Esophagus muscularis mucosa (tissue), 3 donors: ENCODE results near the gene ZC3H18.

ENCODE experiments used
- POLR2A ChIP-seq: fragments of 450-650 bp; IDR thresholded peaks from one replicate; pipeline ENCODE4 v1.6.1; 2017; ENCODE audit warnings: antibody characterized with exemption, moderate library complexity, mild to moderate bottlenecking, low read depth
- TF ChIP-seq, protein P1 (sequence below), 3 experiments: fragments of 200-600 bp in 2 of 3; fragments of 450-650 bp in 1 of 3; sonication (generic) in 2 of 3; IDR thresholded peaks; one replicate each; pipeline ENCODE4 v1.5.1; 2017 to 2019; ENCODE audit warnings: antibody characterized with exemption in 3 of 3, mild to moderate bottlenecking in 2 of 3, moderate library complexity in 1 of 3

DNA sequence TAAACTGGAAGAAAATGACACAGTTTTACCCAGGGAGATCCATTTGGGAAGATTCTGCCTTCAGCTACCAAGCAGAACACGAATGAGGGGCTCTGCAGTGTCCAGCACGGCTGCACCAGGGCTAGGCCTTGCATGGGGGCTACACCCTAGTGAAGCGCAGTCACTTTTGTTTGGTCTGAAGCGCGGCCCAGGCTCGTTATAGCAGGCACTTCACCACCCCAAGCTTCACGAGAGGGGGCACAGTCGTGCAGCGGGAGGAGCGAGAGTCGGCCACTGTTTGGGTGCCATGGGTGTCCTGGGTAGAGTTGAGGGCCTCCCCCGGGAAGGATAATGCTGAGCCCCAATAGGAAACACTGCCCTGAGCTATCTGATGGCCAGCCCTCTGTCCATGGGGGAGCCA lies 46.5 kb downstream of the ZC3H18 start:
- TF ChIP-seq, protein P1, sequence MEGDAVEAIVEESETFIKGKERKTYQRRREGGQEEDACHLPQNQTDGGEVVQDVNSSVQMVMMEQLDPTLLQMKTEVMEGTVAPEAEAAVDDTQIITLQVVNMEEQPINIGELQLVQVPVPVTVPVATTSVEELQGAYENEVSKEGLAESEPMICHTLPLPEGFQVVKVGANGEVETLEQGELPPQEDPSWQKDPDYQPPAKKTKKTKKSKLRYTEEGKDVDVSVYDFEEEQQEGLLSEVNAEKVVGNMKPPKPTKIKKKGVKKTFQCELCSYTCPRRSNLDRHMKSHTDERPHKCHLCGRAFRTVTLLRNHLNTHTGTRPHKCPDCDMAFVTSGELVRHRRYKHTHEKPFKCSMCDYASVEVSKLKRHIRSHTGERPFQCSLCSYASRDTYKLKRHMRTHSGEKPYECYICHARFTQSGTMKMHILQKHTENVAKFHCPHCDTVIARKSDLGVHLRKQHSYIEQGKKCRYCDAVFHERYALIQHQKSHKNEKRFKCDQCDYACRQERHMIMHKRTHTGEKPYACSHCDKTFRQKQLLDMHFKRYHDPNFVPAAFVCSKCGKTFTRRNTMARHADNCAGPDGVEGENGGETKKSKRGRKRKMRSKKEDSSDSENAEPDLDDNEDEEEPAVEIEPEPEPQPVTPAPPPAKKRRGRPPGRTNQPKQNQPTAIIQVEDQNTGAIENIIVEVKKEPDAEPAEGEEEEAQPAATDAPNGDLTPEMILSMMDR (IDR thresholded peaks at IDR 0.05) = no peak
- TF ChIP-seq POLR2A = no peak
